ENCODE data around the gene ST8SIA1. TPM values are rescaled to one million over a fixed set of nuclear protein-coding genes. Genes with fewer than 3 reads are reported as not detected.

Gene ST8SIA1
- total and polyA plus RNA-seq, 2 of the 8 experiments (the other 6 are each of a cell fraction or from before 2014, with no cell fraction given): 1.9 to 4.4 TPM

DNA sequence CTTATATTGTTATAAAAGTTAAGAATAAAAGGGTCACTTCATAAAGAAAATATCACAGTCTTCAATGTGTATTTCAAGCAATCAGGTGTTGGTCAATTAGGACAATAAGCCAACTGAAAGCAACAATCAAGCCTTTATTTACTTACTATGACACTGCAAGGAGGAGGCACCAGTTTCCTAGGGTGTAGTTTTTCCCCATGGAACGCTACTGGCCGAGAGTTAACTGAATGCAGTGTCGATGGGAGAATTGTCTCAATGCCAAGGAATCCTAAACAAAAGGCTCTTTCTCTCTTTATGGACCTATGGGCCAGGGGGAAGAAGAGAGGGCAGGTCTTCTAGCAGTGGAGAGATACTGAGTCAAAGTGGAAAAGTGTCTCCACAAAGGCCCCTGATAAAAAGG, 146.1 kb downstream of the ST8SIA1 start (continued):
- TF ChIP-seq GABPA (IDR thresholded peaks at IDR 0.05; ENCODE audit: borderline replicate concordance, insufficient read depth, low read length) (no peak), MAFK (IDR thresholded peaks at IDR 0.05; ENCODE audit: low read depth, low read length) (no peak), SP4 (IDR thresholded peaks at IDR 0.05; ENCODE audit: low read length) (no peak)
